Calu3 (cell line): ENCODE data around the gene HPSE2. TPM values are rescaled to one million over a fixed set of nuclear protein-coding genes. Genes with fewer than 3 reads are reported as not detected.

Experiments
- BruUV-seq: library from RNA; stranded (reverse); fragments of 400-500 nt; replicated peaks from 2 replicates; lab custom pipeline; 2021; lab: Mats Ljungman, UMichigan
- CTCF ChIA-PET: fragments of 300-600 bp; sonication (Branson Sonifier 250); formaldehyde crosslinking; loops from one replicate; lab custom pipeline; 2022; ENCODE audit warnings: antibody characterized with exemption; lab: Charles Lee
- DNase-seq: peaks from one replicate; pipeline ENCODE4 v3.0.0; 2022
- H3K27ac Mint-ChIP-seq: one replicate; pipeline ENCODE4 v1.8.0; 2022; ENCODE audit warnings: mixed read lengths; ENCODE audit not compliant: unreplicated experiment
- H3K27me3 Mint-ChIP-seq: one replicate; pipeline ENCODE4 v1.8.0; 2022; ENCODE audit warnings: mixed read lengths; ENCODE audit not compliant: unreplicated experiment
- H3K36me3 Mint-ChIP-seq: one replicate; pipeline ENCODE4 v1.8.0; 2022; ENCODE audit warnings: mild to moderate bottlenecking, moderate library complexity, mixed read lengths; ENCODE audit not compliant: insufficient read depth, unreplicated experiment
- H3K4me1 Mint-ChIP-seq: one replicate; pipeline ENCODE4 v1.8.0; 2022; ENCODE audit warnings: mild to moderate bottlenecking, low read depth, mixed read lengths; ENCODE audit not compliant: unreplicated experiment
- H3K4me3 Mint-ChIP-seq: one replicate; pipeline ENCODE4 v1.8.0; 2022; ENCODE audit warnings: mild to moderate bottlenecking, low read depth, moderate library complexity, mixed read lengths; ENCODE audit not compliant: unreplicated experiment
- H3K9me3 Mint-ChIP-seq: one replicate; pipeline ENCODE4 v1.8.0; 2022; ENCODE audit warnings: low read depth, mixed read lengths; ENCODE audit not compliant: unreplicated experiment
- intact Hi-C: fragments of 100-400 bp; cut with micrococcal nuclease; formaldehyde crosslinking; loops from one replicate; pipeline ENCODE4 v1.10.0; 2022; ENCODE audit not compliant: unreplicated experiment
- total RNA-seq: library from RNA; stranded (reverse); gene quantifications from 2 replicates; pipeline ENCODE4 v1.2.3, GENCODE V29; 2022
- TF ChIP-seq, protein P1 (sequence below): fragments of 200-600 bp; IDR thresholded peaks from one replicate; pipeline ENCODE4 v1.8.0; 2022; ENCODE audit warnings: antibody characterized with exemption; ENCODE audit not compliant: unreplicated experiment

The HPSE2 gene
- total RNA-seq, 1 experiment from 2014 or later, result not detected

DNA sequence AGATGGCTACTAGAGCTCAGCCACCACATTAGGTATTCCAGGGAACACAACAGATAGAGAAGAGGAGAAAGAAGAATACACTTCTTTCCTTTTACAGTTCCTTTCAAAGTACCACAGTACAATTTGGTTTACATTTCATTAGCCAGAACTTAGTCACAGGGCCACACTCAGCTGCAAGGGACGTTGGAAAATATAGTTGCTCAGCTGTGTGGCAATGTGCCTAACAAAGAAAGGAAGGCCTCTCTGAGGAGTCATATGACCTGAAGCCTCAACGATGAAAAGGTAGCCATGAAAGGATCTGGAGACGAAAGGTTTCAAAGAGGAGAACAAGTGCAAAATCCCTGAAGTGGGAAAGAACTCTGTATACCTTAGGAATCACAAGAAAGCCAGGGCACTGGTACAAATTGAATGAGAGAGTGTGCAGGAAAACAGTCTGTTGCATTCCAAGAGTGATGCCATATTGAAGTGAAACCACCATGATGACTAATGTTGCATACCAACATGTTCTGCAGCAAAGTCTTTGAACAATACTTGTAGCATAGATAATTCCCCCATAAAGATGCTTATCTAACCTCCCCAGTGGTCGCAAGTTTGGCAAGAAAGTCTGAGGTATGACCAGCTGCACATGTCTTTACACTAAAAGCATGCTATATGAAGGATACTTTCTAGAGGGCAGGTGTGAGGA, 278.9 kb downstream of the HPSE2 start:
- no TSS peak for BruUV-seq
- CTCF ChIA-PET, result no interaction called here
- TF ChIP-seq, protein P1, sequence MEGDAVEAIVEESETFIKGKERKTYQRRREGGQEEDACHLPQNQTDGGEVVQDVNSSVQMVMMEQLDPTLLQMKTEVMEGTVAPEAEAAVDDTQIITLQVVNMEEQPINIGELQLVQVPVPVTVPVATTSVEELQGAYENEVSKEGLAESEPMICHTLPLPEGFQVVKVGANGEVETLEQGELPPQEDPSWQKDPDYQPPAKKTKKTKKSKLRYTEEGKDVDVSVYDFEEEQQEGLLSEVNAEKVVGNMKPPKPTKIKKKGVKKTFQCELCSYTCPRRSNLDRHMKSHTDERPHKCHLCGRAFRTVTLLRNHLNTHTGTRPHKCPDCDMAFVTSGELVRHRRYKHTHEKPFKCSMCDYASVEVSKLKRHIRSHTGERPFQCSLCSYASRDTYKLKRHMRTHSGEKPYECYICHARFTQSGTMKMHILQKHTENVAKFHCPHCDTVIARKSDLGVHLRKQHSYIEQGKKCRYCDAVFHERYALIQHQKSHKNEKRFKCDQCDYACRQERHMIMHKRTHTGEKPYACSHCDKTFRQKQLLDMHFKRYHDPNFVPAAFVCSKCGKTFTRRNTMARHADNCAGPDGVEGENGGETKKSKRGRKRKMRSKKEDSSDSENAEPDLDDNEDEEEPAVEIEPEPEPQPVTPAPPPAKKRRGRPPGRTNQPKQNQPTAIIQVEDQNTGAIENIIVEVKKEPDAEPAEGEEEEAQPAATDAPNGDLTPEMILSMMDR, result no peak
- Mint-ChIP-seq H3K36me3 (no peaks in the 10 kb centered on the region), H3K9me3 (no peaks in the 10 kb centered on the region), H3K4me1 (no peaks in the 10 kb centered on the region), H3K27me3 (no peaks in the 10 kb centered on the region), H3K27ac (no peak overlapping the region), H3K4me3 (no peak overlapping the region)
- intact Hi-C loops, result no loop called here
- DNase-seq, result no peak

DNA sequence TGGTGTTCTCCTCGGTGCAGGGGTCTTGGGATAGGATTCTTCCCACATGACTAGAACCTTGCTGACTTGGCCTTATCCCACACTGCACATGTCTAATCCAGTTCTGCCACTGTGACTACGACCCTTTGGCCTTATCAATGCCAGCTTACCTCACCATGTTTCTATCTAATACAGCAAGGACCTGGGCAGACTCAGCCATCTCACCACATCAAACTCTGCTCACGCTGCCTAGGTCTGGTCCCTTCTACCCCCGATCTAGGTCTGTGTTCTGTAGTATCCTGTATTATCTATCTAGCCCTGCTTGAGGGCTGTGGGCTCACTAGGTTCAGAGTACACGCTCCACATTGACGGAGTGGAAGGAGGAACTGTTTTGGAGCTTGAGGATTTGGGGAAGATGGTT, 282.4 kb downstream of the HPSE2 start:
- Mint-ChIP-seq H3K27me3 (no peaks in the 10 kb centered on the region), H3K36me3 (no peaks in the 10 kb centered on the region), H3K4me3 (no peak overlapping the region), H3K27ac (no peak overlapping the region), H3K9me3 (no peaks in the 10 kb centered on the region), H3K4me1 (no peaks in the 10 kb centered on the region)
- CTCF ChIA-PET, result no interaction called here
- no TSS peak for BruUV-seq
- no peak for DNase-seq
- intact Hi-C loops, result no loop called here
- TF ChIP-seq, protein P1, result no peak

DNA sequence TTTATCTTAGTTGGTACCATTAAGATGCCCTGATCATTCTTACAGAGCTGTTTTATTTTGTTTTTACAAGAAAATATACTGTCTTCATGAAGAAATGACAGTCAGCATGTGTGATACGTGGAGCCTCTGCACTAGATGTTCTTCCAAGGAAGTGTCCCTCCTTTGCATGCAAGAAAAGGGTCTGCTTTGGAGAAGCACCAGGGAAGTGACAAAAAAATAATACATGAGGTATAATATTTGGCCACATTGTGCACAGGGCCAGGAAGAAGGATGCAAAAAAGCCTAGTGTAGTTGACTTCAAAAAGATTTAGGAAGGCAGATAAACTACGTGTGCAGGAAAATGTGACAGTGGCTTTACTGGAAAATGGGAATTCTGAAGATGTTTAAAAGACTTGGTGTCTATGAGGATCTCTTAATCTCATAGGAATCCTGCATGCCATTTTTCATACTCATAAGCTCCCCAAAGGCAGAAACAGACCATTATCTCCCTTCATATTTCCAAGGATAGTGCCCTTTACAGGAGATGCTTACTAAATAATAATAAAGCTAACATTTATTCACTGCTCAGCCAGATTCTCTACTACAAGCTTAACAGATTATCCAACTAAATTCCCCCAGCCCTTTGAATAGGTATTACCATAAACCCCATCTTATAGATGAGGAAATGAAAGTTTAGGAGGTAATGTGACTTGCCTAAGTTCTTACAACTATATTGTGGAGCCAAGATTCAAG, 284.2 kb downstream of the HPSE2 start:
- BruUV-seq, result no TSS peak
- no peaks in the 10 kb centered on the region for H3K4me1 Mint-ChIP-seq
- TF ChIP-seq, protein P1, result no peak
- no peak for DNase-seq
- intact Hi-C loops, result no loop called here
- CTCF ChIA-PET, result no interaction called here
- H3K9me3 Mint-ChIP-seq, result peaks cover 4% of the 10 kb centered on the region
- H3K4me3 Mint-ChIP-seq, result no peak overlapping the region
- H3K36me3 Mint-ChIP-seq, result no peaks in the 10 kb centered on the region
- no peaks in the 10 kb centered on the region for H3K27me3 Mint-ChIP-seq
- no peak overlapping the region for H3K27ac Mint-ChIP-seq

DNA sequence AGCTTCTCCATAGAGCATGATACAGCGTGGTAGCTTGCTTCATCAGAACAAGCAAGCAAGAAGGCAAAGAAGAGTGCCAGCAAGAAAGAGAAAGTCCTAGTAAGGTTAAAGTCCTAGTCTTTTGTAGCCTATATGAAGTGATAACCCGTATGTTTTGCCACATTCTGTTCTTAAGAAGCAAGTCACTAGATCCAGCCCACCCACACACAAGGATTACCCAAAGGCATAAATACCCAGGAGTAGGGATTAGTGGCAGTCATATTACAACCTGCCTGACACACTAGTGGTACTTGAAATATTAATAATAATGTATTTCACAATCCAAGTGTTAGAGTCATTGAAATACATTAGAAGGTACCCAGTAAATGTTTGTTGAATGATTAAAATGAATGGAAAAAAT, 285.5 kb downstream of the HPSE2 start:
- TF ChIP-seq, protein P1, result no peak
- no peaks in the 10 kb centered on the region for H3K36me3 Mint-ChIP-seq
- DNase-seq, result no peak
- intact Hi-C loops, result no loop called here
- H3K4me3 Mint-ChIP-seq, result no peak overlapping the region
- BruUV-seq, result no TSS peak
- H3K27ac Mint-ChIP-seq, result no peak overlapping the region
- CTCF ChIA-PET, result no interaction called here
- no peaks in the 10 kb centered on the region for H3K27me3 Mint-ChIP-seq
- peaks cover 4% of the 10 kb centered on the region for H3K9me3 Mint-ChIP-seq
- H3K4me1 Mint-ChIP-seq, result no peaks in the 10 kb centered on the region
